Adipocyte (in vitro differentiated cells): ENCODE data around the gene MUC5AC.
"Not testable (repeated sequence)": the region's sequence is repeated elsewhere in the genome, so short reads cannot be mapped to it uniquely, and the experiment has no call there.

Experiments used
- DNase-seq: peaks from one replicate; pipeline ENCODE4 v3.0.0-alpha.2; 2015; ENCODE audit warnings: low read depth
- H3K27me3 ChIP-seq: replicated peaks from 2 replicates; pipeline ENCODE4 v1.7.0; 2013; ENCODE audit warnings: mild to moderate bottlenecking, low read length, moderate library complexity; ENCODE audit not compliant: control insufficient read depth, insufficient read depth
- H3K36me3 ChIP-seq: 2 replicates; pipeline ENCODE4 v1.7.0; 2013; ENCODE audit warnings: low read length, mild to moderate bottlenecking, moderate library complexity; ENCODE audit not compliant: control insufficient read depth, insufficient read depth, severe bottlenecking
- H3K4me1 ChIP-seq: 2 replicates; pipeline ENCODE4 v1.7.0; 2013; ENCODE audit warnings: mild to moderate bottlenecking, low read length, moderate library complexity; ENCODE audit not compliant: control insufficient read depth, insufficient read depth
- H3K4me3 ChIP-seq: 2 replicates; pipeline ENCODE4 v1.7.0; 2013; ENCODE audit warnings: mild to moderate bottlenecking, low read length, moderate library complexity
- H3K9ac ChIP-seq: 2 replicates; pipeline ENCODE4 v1.7.0; 2013; ENCODE audit warnings: mild to moderate bottlenecking, low read length, moderate library complexity
- H3K9me3 ChIP-seq: 2 replicates; pipeline ENCODE4 v1.7.0; 2013; ENCODE audit warnings: mild to moderate bottlenecking, low read length, moderate library complexity; ENCODE audit not compliant: control insufficient read depth

The MUC5AC gene

DNA sequence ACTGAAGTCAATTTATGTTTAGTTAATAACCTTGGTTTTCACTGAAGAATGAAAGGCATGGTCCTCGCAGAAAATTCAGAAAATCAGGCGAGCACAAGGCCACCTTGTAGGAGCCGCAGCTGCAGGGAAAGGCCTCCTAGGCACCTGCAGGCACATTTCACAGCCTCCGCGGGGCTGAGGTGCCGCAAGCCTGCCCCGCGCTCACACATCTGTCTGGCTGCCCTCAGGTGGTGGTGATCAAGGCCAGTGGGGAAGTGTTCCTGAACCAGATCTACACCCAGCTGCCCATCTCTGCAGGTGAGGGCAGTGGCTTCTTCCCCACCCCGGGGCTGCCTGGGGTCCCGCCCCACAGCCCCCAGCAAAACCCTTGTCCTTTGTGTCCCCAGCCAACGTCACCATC is 10.5 kb downstream of the MUC5AC start:
- no peaks in the 10 kb centered on the region for H3K9me3 ChIP-seq
- H3K4me1 ChIP-seq, result no peaks in the 10 kb centered on the region
- DNase-seq, result no peak
- no peaks in the 10 kb centered on the region for H3K36me3 ChIP-seq
- H3K27me3 ChIP-seq, result peaks cover 17% of the 10 kb centered on the region
- no peak overlapping the region for H3K9ac ChIP-seq
- H3K4me3 ChIP-seq, result no peak overlapping the region

DNA sequence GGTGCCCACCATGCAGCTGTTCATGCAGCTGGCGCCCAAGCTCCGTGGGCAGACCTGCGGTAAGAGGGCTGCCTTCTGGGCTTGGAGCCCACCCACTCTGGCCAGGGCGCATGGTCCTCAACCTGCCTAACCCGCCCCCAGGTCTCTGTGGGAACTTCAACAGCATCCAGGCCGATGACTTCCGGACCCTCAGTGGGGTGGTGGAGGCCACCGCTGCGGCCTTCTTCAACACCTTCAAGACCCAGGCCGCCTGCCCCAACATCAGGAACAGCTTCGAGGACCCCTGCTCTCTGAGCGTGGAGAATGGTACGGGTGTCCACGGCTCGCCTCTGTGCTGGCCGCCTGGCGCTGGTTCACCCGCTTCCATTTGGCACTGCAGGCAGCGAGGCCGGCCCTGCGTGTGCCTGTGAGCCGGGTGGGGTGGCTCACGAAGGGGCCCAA is 11.0 kb downstream of the MUC5AC start:
- no peaks in the 10 kb centered on the region for H3K9me3 ChIP-seq
- no peak for DNase-seq
- H3K4me1 ChIP-seq, result no peaks in the 10 kb centered on the region
- H3K36me3 ChIP-seq, result no peaks in the 10 kb centered on the region
- no peak overlapping the region for H3K9ac ChIP-seq
- H3K27me3 ChIP-seq, result peaks cover 14% of the 10 kb centered on the region
- H3K4me3 ChIP-seq, result no peak overlapping the region

DNA sequence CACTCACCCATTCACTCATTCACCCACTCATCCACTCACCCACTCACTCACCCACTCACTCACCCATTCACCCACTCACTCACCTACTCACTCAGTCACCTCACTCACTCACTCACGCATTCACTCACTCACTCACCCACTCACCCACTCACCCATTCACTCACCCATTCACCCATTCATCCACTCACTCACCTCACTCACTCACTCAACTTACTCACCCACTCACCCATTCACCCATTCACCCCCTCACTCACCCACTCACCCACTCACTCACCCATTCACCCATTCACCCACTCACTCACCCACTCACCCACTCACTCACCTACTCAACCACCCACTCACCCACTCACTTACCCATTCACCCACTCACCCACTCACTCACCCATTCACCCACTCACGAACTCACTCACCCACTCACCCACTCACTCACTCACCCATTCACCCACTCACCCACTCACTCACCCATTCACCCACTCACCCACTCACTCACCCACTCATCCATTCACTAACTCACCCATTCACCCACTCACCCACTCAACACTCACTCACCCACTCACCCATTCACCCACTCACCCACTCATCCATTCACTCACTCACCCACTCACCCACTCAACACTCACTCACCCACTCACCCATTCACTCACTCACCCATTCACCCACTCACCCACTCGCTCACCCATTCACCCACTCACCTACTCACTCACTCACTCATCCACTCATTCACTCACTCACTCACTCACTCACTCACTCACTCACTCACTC is 13.7 kb downstream of the MUC5AC start:
- peaks cover 4% of the 10 kb centered on the region for H3K27me3 ChIP-seq
- no peak overlapping the region for H3K4me3 ChIP-seq
- H3K9ac ChIP-seq, result no peak overlapping the region
- H3K4me1 ChIP-seq, result no peaks in the 10 kb centered on the region
- no peaks in the 10 kb centered on the region for H3K9me3 ChIP-seq
- no peaks in the 10 kb centered on the region for H3K36me3 ChIP-seq
- no peak for DNase-seq

DNA sequence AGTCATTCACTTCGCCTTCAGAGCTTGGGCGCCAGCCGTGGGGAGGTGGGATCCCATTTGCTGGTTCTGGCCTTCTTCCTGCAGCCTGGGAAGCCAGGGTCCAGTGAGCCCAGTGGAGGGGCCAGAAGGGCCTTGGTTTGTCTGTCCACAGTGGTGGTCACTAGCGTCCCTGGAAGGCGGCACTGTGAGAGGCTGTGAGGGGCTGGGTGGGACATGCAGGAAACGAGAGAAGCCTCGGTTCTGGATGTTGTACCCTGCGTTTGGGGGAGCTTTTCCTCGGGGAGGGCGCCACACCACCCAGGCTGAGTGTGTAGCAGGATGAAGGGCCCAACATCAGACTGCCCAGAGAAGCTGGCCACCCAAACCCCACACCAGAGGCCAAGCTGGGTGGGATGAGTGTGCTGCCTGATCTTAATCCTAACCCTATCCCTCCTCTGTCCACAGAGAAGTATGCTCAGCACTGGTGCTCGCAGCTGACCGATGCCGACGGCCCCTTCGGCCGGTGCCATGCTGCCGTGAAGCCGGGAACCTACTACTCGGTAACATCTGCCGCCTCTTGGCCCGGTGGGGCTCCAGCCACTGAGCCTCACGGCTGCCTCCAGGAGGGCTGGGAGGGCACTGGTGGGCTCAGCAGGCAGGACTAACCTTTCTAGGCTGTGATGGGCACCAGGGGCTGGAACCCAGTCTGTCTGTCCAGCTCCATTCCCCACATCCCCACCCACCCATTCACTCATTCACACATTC is 14.4 kb downstream of the MUC5AC start:
- Histone ChIP-seq H3K4me1 (no peaks in the 10 kb centered on the region), H3K4me3 (no peak overlapping the region), H3K36me3 (no peaks in the 10 kb centered on the region), H3K9me3 (no peaks in the 10 kb centered on the region), H3K9ac (no peak overlapping the region), H3K27me3 (peaks cover 3% of the 10 kb centered on the region)
- DNase-seq, result no peak

DNA sequence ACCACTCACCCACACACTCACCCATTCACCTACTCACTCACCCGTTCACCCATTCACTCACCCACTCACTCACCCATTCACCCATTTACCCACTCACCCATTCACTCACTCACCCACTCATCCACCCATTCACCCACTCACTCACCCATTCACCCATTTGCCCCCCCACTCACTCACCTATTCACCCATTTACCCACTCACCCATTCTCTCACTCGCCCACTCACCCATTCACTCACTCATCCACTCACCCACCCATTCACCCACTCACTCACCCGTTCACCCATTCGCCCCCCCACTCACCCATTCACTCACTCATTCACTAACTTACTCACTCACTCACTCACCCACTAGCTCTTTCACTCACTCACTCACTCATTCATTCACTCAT is 15.0 kb downstream of the MUC5AC start:
- Histone ChIP-seq H3K27me3 (no peaks in the 10 kb centered on the region), H3K9ac (no peak overlapping the region), H3K4me1 (no peaks in the 10 kb centered on the region), H3K9me3 (no peaks in the 10 kb centered on the region), H3K36me3 (no peaks in the 10 kb centered on the region), H3K4me3 (no peak overlapping the region)
- no peak for DNase-seq

DNA sequence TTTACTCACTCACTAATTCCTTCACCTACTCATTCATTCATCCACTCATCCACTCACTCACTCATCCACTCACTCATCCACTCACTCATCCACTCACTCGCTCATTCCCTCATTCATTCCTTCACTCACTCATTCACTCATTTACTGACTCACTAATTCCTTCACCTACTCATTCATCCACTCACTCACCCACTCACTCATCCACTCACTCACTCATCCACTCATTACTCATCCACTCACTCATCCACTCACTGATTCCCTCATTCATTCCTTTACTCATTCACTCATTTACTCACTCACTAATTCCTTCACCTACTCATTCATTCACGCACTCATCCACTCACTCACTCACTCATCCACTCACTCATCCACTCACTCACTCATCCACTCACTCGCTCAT is 15.6 kb downstream of the MUC5AC start:
- H3K4me1 ChIP-seq, DNase-seq, H3K9ac ChIP-seq, H3K4me3 ChIP-seq, H3K36me3 ChIP-seq, H3K27me3 ChIP-seq, H3K9me3 ChIP-seq: not testable (repeated sequence)

DNA sequence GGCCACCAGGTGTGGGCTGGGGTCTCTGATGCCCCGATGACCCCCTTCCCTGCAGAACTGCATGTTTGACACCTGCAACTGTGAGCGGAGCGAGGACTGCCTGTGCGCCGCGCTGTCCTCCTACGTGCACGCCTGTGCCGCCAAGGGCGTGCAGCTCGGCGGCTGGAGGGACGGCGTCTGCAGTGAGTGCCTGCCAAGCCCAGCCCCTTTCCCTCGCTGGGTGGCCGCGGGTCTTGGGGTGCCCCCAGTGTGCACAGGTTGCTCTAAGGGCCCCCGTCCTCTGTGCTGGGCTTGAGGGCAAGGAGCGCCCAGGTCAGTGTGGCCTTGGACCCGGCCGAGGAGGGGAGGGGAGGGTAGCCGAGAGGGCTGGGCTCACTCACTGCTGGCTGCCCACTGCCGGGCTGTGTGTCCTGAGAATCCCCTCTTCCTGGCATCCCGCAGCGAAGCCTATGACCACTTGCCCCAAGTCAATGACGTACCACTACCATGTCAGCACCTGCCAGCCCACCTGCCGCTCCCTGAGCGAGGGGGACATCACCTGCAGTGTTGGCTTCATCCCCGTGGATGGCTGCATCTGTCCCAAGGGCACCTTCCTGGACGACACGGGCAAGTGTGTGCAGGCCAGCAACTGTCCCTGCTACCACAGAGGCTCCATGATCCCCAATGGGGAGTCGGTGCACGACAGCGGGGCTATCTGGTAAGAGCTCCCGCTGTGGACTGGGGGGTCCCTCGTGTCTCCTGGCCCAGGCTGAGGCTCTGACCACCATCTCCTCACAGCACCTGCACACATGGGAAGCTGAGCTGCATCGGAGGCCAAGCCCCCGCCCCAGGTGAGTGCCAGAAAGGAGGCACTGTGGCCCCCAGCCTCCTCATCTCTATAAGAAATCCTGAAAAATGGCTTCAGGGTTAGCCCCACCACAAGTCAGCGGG is 17.0 kb downstream of the MUC5AC start:
- Histone ChIP-seq H3K4me1 (no peaks in the 10 kb centered on the region), H3K27me3 (no peaks in the 10 kb centered on the region), H3K9ac (no peak overlapping the region), H3K36me3 (no peaks in the 10 kb centered on the region), H3K9me3 (no peaks in the 10 kb centered on the region), H3K4me3 (no peak overlapping the region)
- no peak for DNase-seq

DNA sequence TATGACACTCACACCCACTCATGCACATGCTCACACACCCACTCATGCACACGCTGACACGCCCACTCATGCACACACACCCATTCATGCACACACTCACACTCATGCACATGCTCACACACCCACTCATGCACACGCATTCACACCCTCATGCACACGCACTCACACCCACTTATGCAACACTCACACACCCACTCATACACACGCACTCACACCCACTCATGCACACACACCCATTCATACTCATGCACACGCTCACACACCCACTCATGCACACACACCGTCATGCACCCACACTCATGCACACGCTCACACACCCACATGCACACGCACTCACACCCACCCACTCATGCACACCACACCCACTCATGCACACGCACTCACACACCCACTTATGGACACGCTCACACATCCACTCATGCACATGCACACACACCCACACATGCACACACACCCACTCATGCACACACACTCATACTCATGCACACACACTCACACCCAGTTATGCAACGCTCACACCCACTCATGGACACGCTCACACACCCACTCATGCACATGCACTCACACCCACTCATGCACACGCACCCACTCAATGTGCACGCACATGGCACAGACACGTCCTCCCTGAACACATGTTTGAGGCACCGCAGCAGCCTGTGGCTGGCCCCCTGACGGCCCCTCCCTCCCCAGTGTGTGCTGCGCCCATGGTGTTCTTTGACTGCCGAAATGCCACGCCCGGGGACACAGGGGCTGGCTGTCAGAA is 17.9 kb downstream of the MUC5AC start:
- Histone ChIP-seq H3K4me3 (no peak overlapping the region), H3K36me3 (no peaks in the 10 kb centered on the region), H3K27me3 (no peaks in the 10 kb centered on the region), H3K9ac (no peak overlapping the region), H3K4me1 (no peaks in the 10 kb centered on the region), H3K9me3 (no peaks in the 10 kb centered on the region)
- no peak for DNase-seq

DNA sequence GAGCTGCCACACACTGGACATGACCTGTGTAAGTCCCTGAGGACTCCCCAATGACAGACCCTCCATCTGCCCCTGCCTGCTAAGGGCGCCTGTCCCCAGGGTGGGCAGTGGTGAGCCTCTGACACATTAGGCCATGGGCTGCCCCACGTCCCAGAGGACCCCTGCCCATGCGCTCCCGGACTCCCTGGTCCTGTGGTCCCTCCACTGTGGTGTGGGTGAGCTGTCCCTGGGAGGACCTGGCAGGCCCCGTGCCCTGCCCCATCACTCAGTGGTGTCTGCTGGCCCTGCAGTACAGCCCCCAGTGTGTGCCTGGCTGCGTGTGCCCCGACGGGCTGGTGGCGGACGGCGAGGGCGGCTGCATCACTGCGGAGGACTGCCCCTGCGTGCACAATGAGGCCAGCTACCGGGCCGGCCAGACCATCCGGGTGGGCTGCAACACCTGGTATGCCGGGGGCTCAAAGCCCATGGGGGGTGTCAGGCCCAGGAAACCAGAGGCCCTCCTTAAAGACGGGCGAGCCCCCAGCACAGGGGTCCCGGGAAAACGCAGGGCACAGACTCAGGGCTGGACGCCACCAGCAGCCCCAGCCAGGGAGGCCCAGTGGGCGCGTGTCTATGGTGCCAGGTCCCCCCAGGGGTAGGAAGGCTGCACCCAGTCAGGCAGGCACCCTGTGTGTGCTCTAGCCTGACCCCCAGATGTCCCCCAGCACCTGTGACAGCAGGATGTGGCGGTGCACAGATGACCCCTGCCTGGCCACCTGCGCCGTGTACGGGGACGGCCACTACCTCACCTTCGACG is 18.7 kb downstream of the MUC5AC start:
- H3K9me3 ChIP-seq, result no peaks in the 10 kb centered on the region
- H3K4me1 ChIP-seq, result no peaks in the 10 kb centered on the region
- no peaks in the 10 kb centered on the region for H3K27me3 ChIP-seq
- no peak for DNase-seq
- H3K36me3 ChIP-seq, result no peaks in the 10 kb centered on the region
- H3K9ac ChIP-seq, result no peak overlapping the region
- no peak overlapping the region for H3K4me3 ChIP-seq

DNA sequence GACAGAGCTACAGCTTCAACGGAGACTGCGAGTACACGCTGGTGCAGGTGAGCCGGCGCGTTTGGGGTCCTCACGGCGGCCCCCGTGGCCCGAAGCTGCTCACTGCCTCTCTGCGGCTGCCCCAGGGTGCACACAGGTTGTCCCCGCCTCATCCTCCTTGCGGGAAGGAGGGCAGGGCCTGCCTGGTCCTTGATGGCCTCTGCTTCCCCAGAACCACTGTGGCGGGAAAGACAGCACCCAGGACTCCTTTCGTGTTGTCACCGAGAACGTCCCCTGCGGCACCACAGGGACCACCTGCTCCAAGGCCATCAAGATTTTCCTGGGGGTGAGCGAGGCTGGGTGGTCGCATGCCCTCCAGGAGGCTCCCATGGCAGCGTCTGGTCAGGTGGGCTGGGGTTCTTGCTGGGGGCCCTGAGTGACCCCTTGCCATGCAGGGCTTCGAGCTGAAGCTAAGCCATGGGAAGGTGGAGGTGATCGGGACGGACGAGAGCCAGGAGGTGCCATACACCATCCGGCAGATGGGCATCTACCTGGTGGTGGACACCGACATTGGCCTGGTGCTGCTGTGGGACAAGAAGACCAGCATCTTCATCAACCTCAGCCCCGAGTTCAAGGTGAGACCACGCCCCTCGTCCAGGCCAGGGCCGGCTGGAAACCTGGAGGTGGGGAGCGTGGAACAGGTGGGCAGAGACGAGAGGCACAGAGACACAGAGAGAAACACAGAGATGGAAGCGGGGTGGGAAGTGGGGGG is 19.4 kb downstream of the MUC5AC start:
- H3K9me3 ChIP-seq, result no peaks in the 10 kb centered on the region
- H3K4me3 ChIP-seq, result no peak overlapping the region
- no peaks in the 10 kb centered on the region for H3K36me3 ChIP-seq
- no peaks in the 10 kb centered on the region for H3K27me3 ChIP-seq
- no peaks in the 10 kb centered on the region for H3K4me1 ChIP-seq
- no peak overlapping the region for H3K9ac ChIP-seq
- no peak for DNase-seq
